Measurements from ENCODE around the gene CD40.

GRCh38 chr20:46108435-46108841 is 9.7 kb upstream of the CD40 start:
- TF ChIP-seq, protein P1, sequence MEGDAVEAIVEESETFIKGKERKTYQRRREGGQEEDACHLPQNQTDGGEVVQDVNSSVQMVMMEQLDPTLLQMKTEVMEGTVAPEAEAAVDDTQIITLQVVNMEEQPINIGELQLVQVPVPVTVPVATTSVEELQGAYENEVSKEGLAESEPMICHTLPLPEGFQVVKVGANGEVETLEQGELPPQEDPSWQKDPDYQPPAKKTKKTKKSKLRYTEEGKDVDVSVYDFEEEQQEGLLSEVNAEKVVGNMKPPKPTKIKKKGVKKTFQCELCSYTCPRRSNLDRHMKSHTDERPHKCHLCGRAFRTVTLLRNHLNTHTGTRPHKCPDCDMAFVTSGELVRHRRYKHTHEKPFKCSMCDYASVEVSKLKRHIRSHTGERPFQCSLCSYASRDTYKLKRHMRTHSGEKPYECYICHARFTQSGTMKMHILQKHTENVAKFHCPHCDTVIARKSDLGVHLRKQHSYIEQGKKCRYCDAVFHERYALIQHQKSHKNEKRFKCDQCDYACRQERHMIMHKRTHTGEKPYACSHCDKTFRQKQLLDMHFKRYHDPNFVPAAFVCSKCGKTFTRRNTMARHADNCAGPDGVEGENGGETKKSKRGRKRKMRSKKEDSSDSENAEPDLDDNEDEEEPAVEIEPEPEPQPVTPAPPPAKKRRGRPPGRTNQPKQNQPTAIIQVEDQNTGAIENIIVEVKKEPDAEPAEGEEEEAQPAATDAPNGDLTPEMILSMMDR (IDR thresholded peaks at IDR 0.05; ENCODE audit: insufficient read depth, low read length, poor library complexity, severe bottlenecking), result no peak
- no peak for TF ChIP-seq EZH2phosphoT487 (conservative IDR thresholded peaks at IDR 0.05; ENCODE audit: low read length)
